GM10248 (cell line): ENCODE results near the gene GID4.

ENCODE experiments used
- CTCF ChIA-PET: fragments of 300-600 bp; sonication (Branson Sonifier 250); formaldehyde crosslinking; extraction: SDS; loops from one replicate; lab custom pipeline; 2021; ENCODE audit warnings: antibody characterized with exemption; lab: Yijun Ruan, JAX
- POLR2A ChIA-PET: fragments of 350-650 bp; sonication (Branson Sonifier 250); formaldehyde crosslinking; extraction: SDS; loops from one replicate; lab custom pipeline; 2020; ENCODE audit warnings: antibody characterized with exemption; lab: Yijun Ruan, JAX
- DNase-seq: peaks from one replicate; pipeline ENCODE4 v3.0.0; 2012; ENCODE audit errors: extremely low spot score
- TF ChIP-seq, protein P1 (sequence below): IDR thresholded peaks from 2 replicates; pipeline ENCODE4 v1.5.1; 2012; ENCODE audit warnings: mild to moderate bottlenecking, low read depth; ENCODE audit errors: extremely low read depth, missing control alignments, control extremely low read depth

GID4 gene

GRCh38 chr17:18005496-18005895, 33.7 kb upstream of the GID4 start:
- ChIA-PET POLR2A (no interaction called here), CTCF (interaction anchor here (1.5 kb wide), 1 partner anchor 86 kb away, joined by 5 read pairs; no protein-coding TSS in a partner anchor)
- TF ChIP-seq, protein P1, sequence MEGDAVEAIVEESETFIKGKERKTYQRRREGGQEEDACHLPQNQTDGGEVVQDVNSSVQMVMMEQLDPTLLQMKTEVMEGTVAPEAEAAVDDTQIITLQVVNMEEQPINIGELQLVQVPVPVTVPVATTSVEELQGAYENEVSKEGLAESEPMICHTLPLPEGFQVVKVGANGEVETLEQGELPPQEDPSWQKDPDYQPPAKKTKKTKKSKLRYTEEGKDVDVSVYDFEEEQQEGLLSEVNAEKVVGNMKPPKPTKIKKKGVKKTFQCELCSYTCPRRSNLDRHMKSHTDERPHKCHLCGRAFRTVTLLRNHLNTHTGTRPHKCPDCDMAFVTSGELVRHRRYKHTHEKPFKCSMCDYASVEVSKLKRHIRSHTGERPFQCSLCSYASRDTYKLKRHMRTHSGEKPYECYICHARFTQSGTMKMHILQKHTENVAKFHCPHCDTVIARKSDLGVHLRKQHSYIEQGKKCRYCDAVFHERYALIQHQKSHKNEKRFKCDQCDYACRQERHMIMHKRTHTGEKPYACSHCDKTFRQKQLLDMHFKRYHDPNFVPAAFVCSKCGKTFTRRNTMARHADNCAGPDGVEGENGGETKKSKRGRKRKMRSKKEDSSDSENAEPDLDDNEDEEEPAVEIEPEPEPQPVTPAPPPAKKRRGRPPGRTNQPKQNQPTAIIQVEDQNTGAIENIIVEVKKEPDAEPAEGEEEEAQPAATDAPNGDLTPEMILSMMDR = no peak
- no peak for DNase-seq

DNA sequence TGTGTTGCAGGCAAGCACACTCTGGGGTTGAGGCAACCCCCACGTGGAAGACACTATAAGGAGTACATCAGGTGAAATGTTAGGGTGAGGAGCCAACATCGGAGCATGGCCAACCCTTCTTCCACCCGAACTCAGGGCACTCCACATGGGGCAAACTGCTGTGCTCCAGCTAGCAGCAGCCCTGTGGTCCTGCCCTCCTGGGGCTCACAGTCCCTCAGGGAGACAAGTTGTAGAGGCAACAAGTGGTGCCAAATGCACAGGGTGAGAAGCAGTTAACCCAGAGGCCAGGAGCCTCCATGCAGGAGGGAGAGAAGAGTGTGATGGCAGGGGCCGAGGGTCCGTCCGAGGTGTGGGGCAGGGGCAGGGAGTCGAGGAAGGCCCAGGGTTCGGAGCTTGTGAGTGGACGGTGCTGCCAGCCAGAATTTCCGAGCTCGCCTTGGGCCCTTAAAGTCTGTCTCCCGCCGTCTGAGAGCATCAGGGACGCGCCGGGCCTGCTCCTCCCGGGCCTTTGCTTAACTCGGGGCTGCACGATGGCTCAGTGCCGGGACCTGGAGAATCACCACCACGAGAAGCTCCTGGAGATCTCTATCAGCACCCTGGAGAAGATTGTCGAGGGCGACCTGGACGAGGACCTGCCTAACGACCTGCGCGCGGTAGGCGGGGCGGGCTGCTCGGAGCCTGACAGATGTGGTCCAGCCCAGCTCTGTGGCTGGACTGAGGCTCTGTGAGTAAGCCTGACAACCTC, 32.5 kb upstream of the GID4 start:
- POLR2A ChIA-PET = no interaction called here

GRCh38 chr17:18008496-18009268, 30.5 kb upstream of the GID4 start:
- DNase-seq = no peak
- POLR2A ChIA-PET = no interaction called here
- CTCF ChIA-PET = interaction anchor here (0.9 to 2.9 kb wide), 2 partner anchors 17 to 25 kb away, joined by 4 to 7 read pairs; no protein-coding TSS in a partner anchor

More for the DNA sequence above, 32.5 kb upstream of the GID4 start:
- CTCF ChIA-PET = interaction anchor here (1.2 to 2.9 kb wide), 3 partner anchors 17 to 27 kb away, joined by 3 to 7 read pairs (median 3); no protein-coding TSS in a partner anchor
- TF ChIP-seq, protein P1 = no peak
- no peak for DNase-seq

GRCh38 chr17:18009609-18010420, 29.4 kb upstream of the GID4 start:
- POLR2A ChIA-PET = interaction anchor here (0.6 kb wide), 1 partner anchor 23 kb away, joined by 3 read pairs; no protein-coding TSS in a partner anchor
- TF ChIP-seq, protein P1 = no peak
- no peak for DNase-seq
- CTCF ChIA-PET = no interaction called here

More at GRCh38 chr17:18008496-18009268, 30.5 kb upstream of the GID4 start:
- TF ChIP-seq, protein P1 = no peak

DNA sequence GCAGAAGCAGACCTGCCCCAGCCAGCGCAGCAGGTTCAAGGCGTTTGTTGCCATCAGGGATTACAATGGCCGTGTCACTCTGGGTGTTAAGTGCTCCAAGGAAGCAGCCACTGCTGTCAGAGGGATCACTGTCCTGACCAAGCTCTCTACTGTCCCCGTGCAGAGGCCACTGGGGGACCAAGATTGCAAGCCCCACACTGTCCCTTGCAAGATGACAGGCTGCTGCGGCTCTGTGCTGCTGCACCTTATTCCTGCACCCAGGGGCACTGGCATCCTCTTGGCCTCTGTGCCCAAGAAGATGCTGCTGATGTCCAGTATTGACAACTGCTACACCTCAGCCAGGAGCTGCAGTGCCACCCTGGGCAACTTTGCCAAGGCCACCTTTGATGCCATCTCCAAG, 27.9 kb upstream of the GID4 start:
- ChIA-PET CTCF (interaction anchor here (0.8 to 1.1 kb wide), 2 partner anchors 14 to 22 kb away, joined by 3 read pairs; no protein-coding TSS in a partner anchor), POLR2A (no interaction called here)
- no peak for DNase-seq
- TF ChIP-seq, protein P1 = no peak
